GM23338 (cell line): ENCODE measurements around the gene NXPE4. TPM values are rescaled to one million over a fixed set of nuclear protein-coding genes. Genes with fewer than 3 reads are reported as not detected.

Experiments
- ATAC-seq: fragments of 200-7000 bp; cut with Tn5 transposase; 3 replicates; pipeline ENCODE4 v1.9.1; 2020
- DNase-seq: peaks from one replicate; pipeline ENCODE4 v3.0.0-alpha.2; 2015; ENCODE audit warnings: low spot score
- H2AFZ ChIP-seq: fragments of 200-600 bp; sonication (generic); 2 replicates; pipeline ENCODE4 v1.8.0; 2016; ENCODE audit warnings: antibody characterized with exemption, mild to moderate bottlenecking, moderate library complexity
- H3F3A ChIP-seq: fragments of 200-600 bp; sonication (generic); replicated peaks from 2 replicates; pipeline ENCODE4 v1.8.0; 2017; ENCODE audit warnings: antibody characterized with exemption, mixed run types, low read depth
- H3K27ac ChIP-seq: fragments of 200-600 bp; sonication (generic); 2 replicates; pipeline ENCODE4 v1.6.1; 2016; ENCODE audit warnings: low read depth
- H3K27me3 ChIP-seq: fragments of 200-600 bp; sonication (generic); 2 replicates; pipeline ENCODE4 v1.8.0; 2016; ENCODE audit warnings: mild to moderate bottlenecking, mixed run types, moderate library complexity; ENCODE audit not compliant: insufficient read depth
- H3K36me3 ChIP-seq: fragments of 200-600 bp; sonication (generic); 2 replicates; pipeline ENCODE4 v1.8.0; 2016; ENCODE audit warnings: mild to moderate bottlenecking; ENCODE audit not compliant: insufficient read depth
- H3K4me1 ChIP-seq: fragments of 200-600 bp; sonication (generic); 2 replicates; pipeline ENCODE4 v1.8.0; 2016; ENCODE audit warnings: mild to moderate bottlenecking, moderate library complexity; ENCODE audit not compliant: insufficient read depth
- H3K4me2 ChIP-seq: fragments of 200-600 bp; sonication (generic); 2 replicates; pipeline ENCODE4 v1.7.1; 2017; ENCODE audit warnings: mixed run types
- H3K4me3 ChIP-seq: fragments of 200-600 bp; sonication (generic); 2 replicates; pipeline ENCODE4 v1.6.1; 2016; ENCODE audit warnings: mixed run types
- H3K79me2 ChIP-seq: fragments of 200-600 bp; sonication (generic); replicated peaks from 2 replicates; pipeline ENCODE4 v1.8.0; 2017; ENCODE audit warnings: mild to moderate bottlenecking; ENCODE audit not compliant: insufficient read depth
- H3K9me2 ChIP-seq: fragments of 200-600 bp; sonication (generic); 2 replicates; pipeline ENCODE4 v1.8.0; 2017; ENCODE audit not compliant: insufficient read depth
- H4K20me1 ChIP-seq: fragments of 200-600 bp; sonication (generic); replicated peaks from 2 replicates; pipeline ENCODE4 v1.8.0; 2017; ENCODE audit warnings: mild to moderate bottlenecking; ENCODE audit not compliant: insufficient read depth
- H3K27ac Mint-ChIP-seq: 2 replicates; pipeline ENCODE4 v1.8.0; 2020; ENCODE audit warnings: inconsistent platforms, mild to moderate bottlenecking, moderate library complexity, mixed read lengths
- H3K27me3 Mint-ChIP-seq: 3 replicates; pipeline ENCODE4 v1.8.0; 2022; ENCODE audit warnings: low read depth, mild to moderate bottlenecking, moderate library complexity, mixed read lengths, inconsistent platforms; ENCODE audit not compliant: insufficient read depth, poor library complexity
- H3K36me3 Mint-ChIP-seq: 3 replicates; pipeline ENCODE4 v1.8.0; 2021; ENCODE audit warnings: low read depth, mild to moderate bottlenecking, inconsistent platforms, moderate library complexity, mixed read lengths
- H3K4me1 Mint-ChIP-seq: 3 replicates; pipeline ENCODE4 v1.8.0; 2020; ENCODE audit warnings: mild to moderate bottlenecking, inconsistent platforms, mixed read lengths
- H3K4me3 Mint-ChIP-seq: 3 replicates; pipeline ENCODE4 v1.8.0; 2021; ENCODE audit warnings: moderate library complexity, mild to moderate bottlenecking, inconsistent platforms, mixed read lengths
- H3K9me3 Mint-ChIP-seq: 3 replicates; pipeline ENCODE4 v1.8.0; 2020; ENCODE audit warnings: moderate library complexity, mild to moderate bottlenecking, inconsistent platforms, mixed read lengths
- CREB1 ChIP-seq: fragments of 250-450 bp; sonication (Bioruptor Pico); IDR thresholded peaks from 2 replicates; pipeline ENCODE4 v1.5.0; 2020; ENCODE audit warnings: low read depth, mild to moderate bottlenecking, moderate library complexity
- CTCF ChIP-seq, 2 experiments: fragments of 200-600 bp in 1 of 2; sonication (generic) in 1 of 2; conservative IDR thresholded peaks; 2 replicates each; pipeline versions ENCODE4 v1.5.1 to v1.6.1; 2016 to 2017; ENCODE audit warnings: antibody characterized with exemption in 2 of 2, low read depth in 2 of 2, mild to moderate bottlenecking in 2 of 2, moderate library complexity in 1 of 2
- ETS1 ChIP-seq: IDR thresholded peaks from 2 replicates; pipeline ENCODE4 v1.6.1; 2016; ENCODE audit warnings: antibody characterized with exemption
- EZH2 ChIP-seq: fragments of 200-600 bp; sonication (generic); IDR thresholded peaks from one replicate; pipeline ENCODE4 v1.8.0; 2017; ENCODE audit warnings: antibody characterized with exemption, mild to moderate bottlenecking, low read depth; ENCODE audit not compliant: unreplicated experiment
- EZH2phosphoT487 ChIP-seq: fragments of 200-600 bp; sonication (generic); IDR thresholded peaks from one replicate; pipeline ENCODE4 v1.8.1; 2018; ENCODE audit warnings: antibody characterized with exemption; ENCODE audit not compliant: unreplicated experiment
- JUNB ChIP-seq: IDR thresholded peaks from one replicate; pipeline ENCODE4 v1.6.1; 2016; ENCODE audit warnings: antibody characterized with exemption; ENCODE audit not compliant: unreplicated experiment
- NANOG ChIP-seq: IDR thresholded peaks from 2 replicates; pipeline ENCODE4 v1.6.1; 2016; ENCODE audit warnings: antibody characterized with exemption, borderline replicate concordance
- POLR2AphosphoS5 ChIP-seq: IDR thresholded peaks from 2 replicates; pipeline ENCODE4 v1.6.1; 2016; ENCODE audit warnings: antibody characterized with exemption, low read depth
- REST ChIP-seq: IDR thresholded peaks from one replicate; pipeline ENCODE4 v1.6.1; 2018; ENCODE audit warnings: antibody characterized with exemption; ENCODE audit not compliant: unreplicated experiment
- STAT1 ChIP-seq: IDR thresholded peaks from one replicate; pipeline ENCODE4 v1.6.1; 2016; ENCODE audit warnings: antibody characterized with exemption; ENCODE audit not compliant: unreplicated experiment
- ZNF114 ChIP-seq: fragments of 250-450 bp; sonication (Bioruptor Pico); IDR thresholded peaks from 2 replicates; pipeline ENCODE4 v1.5.0; 2020; ENCODE audit warnings: mild to moderate bottlenecking, moderate library complexity
- ZNF331 ChIP-seq: fragments of 250-450 bp; sonication (Bioruptor Pico); IDR thresholded peaks from 2 replicates; pipeline ENCODE4 v1.5.0; 2020; ENCODE audit warnings: low read depth, mild to moderate bottlenecking, moderate library complexity
- ZNF462 ChIP-seq: fragments of 250-450 bp; sonication (Bioruptor Pico); IDR thresholded peaks from 2 replicates; pipeline ENCODE4 v1.5.0; 2020; ENCODE audit warnings: mild to moderate bottlenecking, moderate library complexity
- polyA plus RNA-seq: library from polyadenylated mRNA; unstranded; fragments of >200 nt; fragmentation: Nextera tagmentation; extraction: Ambion mirVana; gene quantifications from 2 replicates; pipeline ENCODE4 v1.2.1, GENCODE V29; 2016
- total RNA-seq: library from RNA; depleted of rRNA; stranded (reverse); fragments of >200 nt; shearing (Covaris generic); gene quantifications from 2 replicates; pipeline ENCODE4 v1.2.3, GENCODE V29; 2014

Gene NXPE4
- total and polyA plus RNA-seq, 2 experiments from 2014 or later, result not detected

- Histone ChIP-seq H3K4me2 (no peak overlapping the region), H4K20me1 (no peaks in the 10 kb centered on the region), H2AFZ (no peak overlapping the region), H3K9me2 (0 out of 2 replicates have a peak, but pooled peaks cover 3% of the 10 kb centered on the region), H3K27me3 (no peaks in the 10 kb centered on the region), H3K36me3 (no peaks in the 10 kb centered on the region), H3F3A (peaks cover 9% of the 10 kb centered on the region; the same call in 1 of the 2 replicates), H3K27ac (no peak overlapping the region), H3K79me2 (no peaks in the 10 kb centered on the region), H3K4me3 (no peak overlapping the region), H3K4me1 (no peaks in the 10 kb centered on the region)
- no peak for TF ChIP-seq STAT1
- TF ChIP-seq POLR2AphosphoS5, result no peak
- TF ChIP-seq ETS1, result no peak
- TF ChIP-seq ZNF462 (CRISPR knock-in tag), result no peak
- TF ChIP-seq NANOG, result no peak
- no peak for TF ChIP-seq JUNB
- TF ChIP-seq CTCF (conservative IDR thresholded peaks at IDR 0.05; ENCODE audit: low read depth in 2 of 2), result no peak
- no peak for TF ChIP-seq ZNF114 (CRISPR knock-in tag)
- no peak for TF ChIP-seq ZNF331 (CRISPR knock-in tag)
- no peak for TF ChIP-seq EZH2
- no peak for TF ChIP-seq EZH2phosphoT487
- TF ChIP-seq REST, result no peak
- no peak for TF ChIP-seq CREB1
- no peak overlapping the region for H3K4me3 Mint-ChIP-seq
- no peaks in the 10 kb centered on the region for H3K4me1 Mint-ChIP-seq
- ATAC-seq, result no peak
- no peaks in the 10 kb centered on the region for H3K27me3 Mint-ChIP-seq
- H3K27ac Mint-ChIP-seq, result no peak overlapping the region
- peaks cover 9% of the 10 kb centered on the region; the same call in 1 of the 3 replicates for H3K36me3 Mint-ChIP-seq
- peaks cover 47% of the 10 kb centered on the region for H3K9me3 Mint-ChIP-seq
- DNase-seq, result no peak
Observed at GRCh38 chr11:114614127-114614720, 18.6 kb upstream of the NXPE4 start.
